Activated B cell treated with CpG ODN at 0.5 μM for 24 hours (primary cell): ENCODE data around the gene PAF1. TPM values are rescaled to one million over a fixed set of nuclear protein-coding genes. Genes with fewer than 3 reads are reported as not detected.

Experiments used
- ATAC-seq: fragments of 200-7000 bp; cut with Tn5 transposase; one replicate; pipeline ENCODE4 v1.10.0; 2021; ENCODE audit warnings: low read depth, mild to moderate bottlenecking, moderate library complexity
- CTCF ChIA-PET: fragments of 350-600 bp; sonication (Branson Sonifier 250); formaldehyde crosslinking; loops from one replicate; lab custom pipeline; 2021; ENCODE audit warnings: antibody characterized with exemption; lab: Charles Lee
- POLR2A ChIA-PET: fragments of 350-600 bp; sonication (Branson Sonifier 250); formaldehyde crosslinking; loops from one replicate; lab custom pipeline; 2021; ENCODE audit warnings: antibody characterized with exemption; lab: Charles Lee
- DNase-seq: peaks from one replicate; pipeline ENCODE4 v3.0.0; 2022
- H3K27ac Mint-ChIP-seq: one replicate; pipeline ENCODE4 v1.8.0; 2020; ENCODE audit warnings: mixed read lengths
- H3K27me3 Mint-ChIP-seq: one replicate; pipeline ENCODE4 v1.8.0; 2021; ENCODE audit warnings: mixed read lengths
- H3K36me3 Mint-ChIP-seq: one replicate; pipeline ENCODE4 v1.8.0; 2021; ENCODE audit warnings: low read depth, mixed read lengths
- H3K4me1 Mint-ChIP-seq: one replicate; pipeline ENCODE4 v1.8.0; 2021; ENCODE audit warnings: mixed read lengths
- H3K4me3 Mint-ChIP-seq: one replicate; pipeline ENCODE4 v1.8.0; 2020; ENCODE audit warnings: mild to moderate bottlenecking, mixed read lengths
- H3K9me3 Mint-ChIP-seq: one replicate; pipeline ENCODE4 v1.8.0; 2020; ENCODE audit warnings: mixed read lengths
- intact Hi-C: fragments of 100-400 bp; cut with micrococcal nuclease; formaldehyde crosslinking; loops from one replicate; pipeline ENCODE4 v1.15.1; 2024
- total RNA-seq: library from RNA; stranded (reverse); gene quantifications from 2 replicates; pipeline ENCODE4 v1.2.3, GENCODE V29; 2022
- TF ChIP-seq, protein P1 (sequence below): fragments of 200-600 bp; IDR thresholded peaks from one replicate; pipeline ENCODE4 v1.8.0; 2022; ENCODE audit warnings: antibody characterized with exemption, mild to moderate bottlenecking

Gene PAF1
- total RNA-seq, 1 donor from 2014 or later, result 52.4 TPM

DNA sequence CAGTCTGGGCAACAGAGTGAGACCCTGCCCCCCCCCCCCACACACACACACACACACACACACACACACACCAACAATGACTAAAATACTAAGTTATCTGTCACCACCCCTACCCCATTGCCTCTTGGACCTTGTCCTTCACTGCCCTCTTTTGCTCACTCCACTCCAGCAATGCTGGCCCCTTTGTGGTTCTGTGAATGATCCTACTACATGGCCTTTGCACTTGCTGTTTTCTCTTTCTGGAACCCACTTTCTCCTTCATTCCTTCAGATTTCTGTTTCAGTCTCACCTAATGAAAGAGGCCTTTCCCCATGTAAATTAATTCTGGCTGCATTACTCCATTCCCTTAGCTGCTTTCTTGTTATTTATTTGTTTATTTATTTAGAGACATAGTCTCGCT, 51.2 kb downstream of the PAF1 start:
- ATAC-seq, result no peak
- intact Hi-C loops, result loop anchor here (5.0 kb wide), 3 partner anchors 98 to 212 kb away; partner anchors contain the start of genes EID2B, PAK4 and RPS16
- ChIA-PET CTCF (interaction anchor here (1.0 kb wide), 1 partner anchor 11 kb away, joined by 3 read pairs; no protein-coding TSS in a partner anchor), POLR2A (interaction anchor here (0.6 to 0.7 kb wide), 2 partner anchors 67 to 96 kb away, joined by 3 to 4 read pairs; partner anchors contain the start of genes RPS16 and ZFP36)
- H3K4me3 Mint-ChIP-seq, result peak overlapping the region; percentile 99
- H3K27me3 Mint-ChIP-seq, result no peaks in the 10 kb centered on the region
- peaks cover 72% of the 10 kb centered on the region for H3K4me1 Mint-ChIP-seq
- peaks cover 27% of the 10 kb centered on the region for H3K36me3 Mint-ChIP-seq
- no peak for DNase-seq
- no peaks in the 10 kb centered on the region for H3K9me3 Mint-ChIP-seq
- peak overlapping the region; percentile 30 for H3K27ac Mint-ChIP-seq
- TF ChIP-seq, protein P1, sequence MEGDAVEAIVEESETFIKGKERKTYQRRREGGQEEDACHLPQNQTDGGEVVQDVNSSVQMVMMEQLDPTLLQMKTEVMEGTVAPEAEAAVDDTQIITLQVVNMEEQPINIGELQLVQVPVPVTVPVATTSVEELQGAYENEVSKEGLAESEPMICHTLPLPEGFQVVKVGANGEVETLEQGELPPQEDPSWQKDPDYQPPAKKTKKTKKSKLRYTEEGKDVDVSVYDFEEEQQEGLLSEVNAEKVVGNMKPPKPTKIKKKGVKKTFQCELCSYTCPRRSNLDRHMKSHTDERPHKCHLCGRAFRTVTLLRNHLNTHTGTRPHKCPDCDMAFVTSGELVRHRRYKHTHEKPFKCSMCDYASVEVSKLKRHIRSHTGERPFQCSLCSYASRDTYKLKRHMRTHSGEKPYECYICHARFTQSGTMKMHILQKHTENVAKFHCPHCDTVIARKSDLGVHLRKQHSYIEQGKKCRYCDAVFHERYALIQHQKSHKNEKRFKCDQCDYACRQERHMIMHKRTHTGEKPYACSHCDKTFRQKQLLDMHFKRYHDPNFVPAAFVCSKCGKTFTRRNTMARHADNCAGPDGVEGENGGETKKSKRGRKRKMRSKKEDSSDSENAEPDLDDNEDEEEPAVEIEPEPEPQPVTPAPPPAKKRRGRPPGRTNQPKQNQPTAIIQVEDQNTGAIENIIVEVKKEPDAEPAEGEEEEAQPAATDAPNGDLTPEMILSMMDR, result no peak

DNA sequence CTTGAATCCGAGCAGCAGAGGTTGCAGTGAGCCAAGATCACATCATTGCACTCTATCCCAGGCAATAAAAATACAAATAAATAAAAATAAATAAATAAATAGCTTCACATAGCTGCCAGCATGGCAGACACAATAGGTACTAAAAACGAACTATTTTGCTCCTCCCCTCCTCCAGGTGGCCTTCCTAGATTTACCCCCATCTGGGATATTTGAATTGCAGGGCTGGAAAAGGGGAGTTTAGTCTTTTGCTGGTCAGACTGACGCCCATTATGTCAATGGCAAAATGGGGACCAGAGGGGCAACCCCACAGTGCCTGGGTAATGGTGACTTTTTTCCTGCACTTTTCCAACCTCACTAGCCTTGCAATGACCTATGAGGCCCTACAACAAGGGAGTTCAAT, 54.4 kb downstream of the PAF1 start:
- CTCF ChIA-PET, result interaction anchor here (1.6 to 2.2 kb wide), 2 partner anchors 9 to 75 kb away, joined by 4 to 7 read pairs; no protein-coding TSS in a partner anchor
- peak overlapping the region; percentile 94 for H3K4me3 Mint-ChIP-seq
- peak overlapping the region; percentile 95 for H3K27ac Mint-ChIP-seq
- no peaks in the 10 kb centered on the region for H3K27me3 Mint-ChIP-seq
- DNase-seq, result no peak
- TF ChIP-seq, protein P1, result no peak
- H3K4me1 Mint-ChIP-seq, result peaks cover 67% of the 10 kb centered on the region
- POLR2A ChIA-PET, result interaction anchor here (0.9 to 2.2 kb wide), 11 partner anchors 11 to 215 kb away, joined by 3 to 12 read pairs (median 5); partner anchors contain the start of genes MED29, PAF1, PLEKHG2 and RPS16
- ATAC-seq, result no peak
- H3K9me3 Mint-ChIP-seq, result no peaks in the 10 kb centered on the region
- intact Hi-C loops, result no loop called here
- H3K36me3 Mint-ChIP-seq, result peaks cover 18% of the 10 kb centered on the region

Other genes with a start within 250 kb of the PAF1 start
- not detected in 2 replicates for gene NCCRP1, start 194.1 kb downstream of the PAF1 start, total RNA-seq
- not detected in 2 replicates for gene SYCN, start 186.8 kb downstream of the PAF1 start, total RNA-seq
- not detected in 2 replicates for gene IFNL3, start 146.1 kb downstream of the PAF1 start, total RNA-seq
- not detected in 2 replicates for gene IFNL4, start 142.2 kb downstream of the PAF1 start, total RNA-seq
- not detected in 2 replicates for gene IFNL2, start 122.7 kb downstream of the PAF1 start, total RNA-seq
- not detected in 2 replicates for gene IFNL1, start 94.7 kb downstream of the PAF1 start, total RNA-seq
- gene LRFN1, start 70.2 kb downstream of the PAF1 start, total RNA-seq, result 0.58 and 0.71 TPM in 2 replicates
- gene GMFG, start 55.1 kb downstream of the PAF1 start, total RNA-seq, result 149 and 168 TPM in 2 replicates
- gene SAMD4B, start 48.7 kb downstream of the PAF1 start, total RNA-seq, result 53.0 and 60.7 TPM in 2 replicates
- gene MED29, start 272 bp upstream of the PAF1 start, total RNA-seq, result 38.0 and 39.0 TPM in 2 replicates
- gene ZFP36, start 15.7 kb upstream of the PAF1 start, total RNA-seq, result 167 and 206 TPM in 2 replicates
- gene PLEKHG2, start 21.6 kb upstream of the PAF1 start, total RNA-seq, result 111 and 125 TPM in 2 replicates
- gene RPS16, start 44.8 kb upstream of the PAF1 start, total RNA-seq, result 4,002 and 4,656 TPM in 2 replicates
- gene SUPT5H, start 54.5 kb upstream of the PAF1 start, total RNA-seq, result 184 and 200 TPM in 2 replicates
- gene TIMM50, start 89.7 kb upstream of the PAF1 start, total RNA-seq, result 63.8 and 68.9 TPM in 2 replicates
- 0.53 and 0.73 TPM in 2 replicates for gene DLL3, start 107.8 kb upstream of the PAF1 start, total RNA-seq
- gene SELENOV, start 124.0 kb upstream of the PAF1 start, total RNA-seq, result not detected in 2 replicates
- gene EID2B, start 141.7 kb upstream of the PAF1 start, total RNA-seq, result 3.3 and 4.0 TPM in 2 replicates
- 11.4 and 11.5 TPM in 2 replicates for gene EID2, start 149.1 kb upstream of the PAF1 start, total RNA-seq
- not detected in 2 replicates for gene LGALS13, start 211.4 kb upstream of the PAF1 start, total RNA-seq